Effector memory CD4-positive, alpha-beta T cell (primary cell): ENCODE measurements around the gene AP3S2.
"Not testable (repeated sequence)": the region's sequence is repeated elsewhere in the genome, so short reads cannot be mapped to it uniquely, and the experiment has no call there.

Experiments
- DNase-seq, 3 donors: peaks; one replicate each; pipeline ENCODE4 v3.0.0-alpha.2; 2020
- H3K27ac ChIP-seq: 2 replicates; pipeline ENCODE4 v1.7.0; 2013; ENCODE audit warnings: mild to moderate bottlenecking, low read length, moderate library complexity; ENCODE audit not compliant: insufficient read depth, poor library complexity, severe bottlenecking
- H3K27me3 ChIP-seq: replicated peaks from 2 replicates; pipeline ENCODE4 v1.7.0; 2013; ENCODE audit warnings: mild to moderate bottlenecking, low read length; ENCODE audit not compliant: insufficient read depth, control insufficient read depth, poor library complexity, severe bottlenecking
- H3K36me3 ChIP-seq: 2 replicates; pipeline ENCODE4 v1.7.0; 2013; ENCODE audit warnings: mild to moderate bottlenecking, low read length, moderate library complexity; ENCODE audit not compliant: control insufficient read depth, insufficient read depth
- H3K4me1 ChIP-seq: 2 replicates; pipeline ENCODE4 v1.7.0; 2013; ENCODE audit warnings: low read length, mild to moderate bottlenecking; ENCODE audit not compliant: control insufficient read depth, insufficient read depth, poor library complexity, severe bottlenecking
- H3K4me3 ChIP-seq: 2 replicates; pipeline ENCODE4 v1.7.0; 2013; ENCODE audit warnings: low read length, low read depth, mild to moderate bottlenecking; ENCODE audit not compliant: insufficient read depth, poor library complexity, severe bottlenecking
- H3K9me3 ChIP-seq: 2 replicates; pipeline ENCODE4 v1.7.0; 2013; ENCODE audit warnings: mild to moderate bottlenecking, low read length, moderate library complexity; ENCODE audit not compliant: control insufficient read depth

The AP3S2 gene

GRCh38 chr15:89790206-89790605 is 103.6 kb downstream of the AP3S2 start:
- H3K9me3 ChIP-seq, result no peaks in the 10 kb centered on the region
- no peak for DNase-seq
- no peak overlapping the region for H3K4me3 ChIP-seq
- no peak overlapping the region for H3K27ac ChIP-seq
- no peaks in the 10 kb centered on the region for H3K36me3 ChIP-seq
- H3K4me1 ChIP-seq, result no peaks in the 10 kb centered on the region
- no peaks in the 10 kb centered on the region for H3K27me3 ChIP-seq

GRCh38 chr15:89788585-89788984 is 105.2 kb downstream of the AP3S2 start:
- H3K27ac ChIP-seq, H3K4me1 ChIP-seq, H3K4me3 ChIP-seq, H3K36me3 ChIP-seq, H3K27me3 ChIP-seq, H3K9me3 ChIP-seq, DNase-seq: not testable (repeated sequence)

GRCh38 chr15:89787944-89788343 is 105.8 kb downstream of the AP3S2 start:
- H3K9me3 ChIP-seq, result no peaks in the 10 kb centered on the region
- H3K27ac ChIP-seq, result no peak overlapping the region
- DNase-seq, result no peak
- H3K4me1 ChIP-seq, result no peaks in the 10 kb centered on the region
- H3K27me3 ChIP-seq, result no peaks in the 10 kb centered on the region
- no peak overlapping the region for H3K4me3 ChIP-seq
- no peaks in the 10 kb centered on the region for H3K36me3 ChIP-seq

- no peak for DNase-seq
- no peaks in the 10 kb centered on the region for H3K36me3 ChIP-seq
- no peak overlapping the region for H3K4me3 ChIP-seq
- H3K4me1 ChIP-seq, result no peaks in the 10 kb centered on the region
- no peak overlapping the region for H3K27ac ChIP-seq
- no peaks in the 10 kb centered on the region for H3K9me3 ChIP-seq
- no peaks in the 10 kb centered on the region for H3K27me3 ChIP-seq
These were observed 108.0 kb downstream of the AP3S2 start for GRCh38 chr15:89785774-89786140.

GRCh38 chr15:89785064-89785773 is 108.6 kb downstream of the AP3S2 start:
- no peak overlapping the region for H3K4me3 ChIP-seq

GRCh38 chr15:89784686-89784960 is 109.2 kb downstream of the AP3S2 start:
- Histone ChIP-seq H3K27me3 (no peaks in the 10 kb centered on the region), H3K4me1 (no peaks in the 10 kb centered on the region)
- DNase-seq, result no peak

More at GRCh38 chr15:89785064-89785773, 108.6 kb downstream of the AP3S2 start:
- no peak for DNase-seq
- no peaks in the 10 kb centered on the region for H3K4me1 ChIP-seq
- no peak overlapping the region for H3K27ac ChIP-seq
- no peaks in the 10 kb centered on the region for H3K9me3 ChIP-seq
- no peaks in the 10 kb centered on the region for H3K36me3 ChIP-seq
- H3K27me3 ChIP-seq, result no peaks in the 10 kb centered on the region

GRCh38 chr15:89783861-89784685 is 109.7 kb downstream of the AP3S2 start:
- Histone ChIP-seq H3K27me3 (no peaks in the 10 kb centered on the region), H3K36me3 (no peaks in the 10 kb centered on the region), H3K27ac (no peak overlapping the region), H3K4me3 (no peak overlapping the region), H3K9me3 (no peaks in the 10 kb centered on the region), H3K4me1 (no peaks in the 10 kb centered on the region)
- no peak for DNase-seq

More at GRCh38 chr15:89784686-89784960, 109.2 kb downstream of the AP3S2 start:
- Histone ChIP-seq H3K9me3 (no peaks in the 10 kb centered on the region), H3K27ac (no peak overlapping the region), H3K4me3 (no peak overlapping the region), H3K36me3 (no peaks in the 10 kb centered on the region)

GRCh38 chr15:89783111-89783860 is 110.5 kb downstream of the AP3S2 start:
- Histone ChIP-seq H3K9me3 (no peaks in the 10 kb centered on the region), H3K27me3 (no peaks in the 10 kb centered on the region), H3K27ac (no peak overlapping the region), H3K4me3 (no peak overlapping the region), H3K4me1 (no peaks in the 10 kb centered on the region), H3K36me3 (no peaks in the 10 kb centered on the region)
- no peak for DNase-seq

GRCh38 chr15:89782619-89782950 is 111.2 kb downstream of the AP3S2 start:
- not testable (repeated sequence) for H3K9me3 ChIP-seq, H3K4me3 ChIP-seq, H3K36me3 ChIP-seq, H3K27me3 ChIP-seq, DNase-seq, H3K27ac ChIP-seq, H3K4me1 ChIP-seq
